Posterior vena cava (tissue), 2 donors: ENCODE measurements around the gene COASY. TPM values are rescaled to one million over a fixed set of nuclear protein-coding genes. Genes with fewer than 3 reads are reported as not detected.

ENCODE experiments used
- DNase-seq: peaks from one replicate; pipeline ENCODE4 v3.0.0-alpha.2; 2020; ENCODE audit warnings: low spot score
- intact Hi-C, 2 donors: fragments of 100-400 bp; cut with DNase I; formaldehyde crosslinking; loops; one replicate each; pipeline versions ENCODE4 v1.14.1 to v1.14.2; 2022 to 2023
- microRNA-seq, 2 donors: library from miRNA; unstranded; fragments of <30 nt; microRNA quantifications; one replicate each; pipeline ENCODE4 v1.2.0, GENCODE V29; 2020 to 2021; ENCODE audit warnings: borderline microRNAs expressed in 2 of 2
- total RNA-seq, 2 donors: library from RNA; stranded (reverse); fragmentation: NEBNext Ultra II Directional; extraction: Animal tissue kit (Norgen Biotek cat#: 25700); gene quantifications; one replicate each; pipeline ENCODE4 v1.2.1, GENCODE V29; 2021
- donor health status: DM: yes; HTN: yes; CAD: no.
- donor health status: DM: yes; HTN: yes; CAD: no.

Gene COASY
- total RNA-seq, 2 donors from 2014 or later, result 34.0 TPM

- DNase-seq, result no peak
- intact Hi-C loops, result no loop called here
These were observed 28.9 kb downstream of the COASY start for GRCh38 chr17:42590886-42591285.

DNA sequence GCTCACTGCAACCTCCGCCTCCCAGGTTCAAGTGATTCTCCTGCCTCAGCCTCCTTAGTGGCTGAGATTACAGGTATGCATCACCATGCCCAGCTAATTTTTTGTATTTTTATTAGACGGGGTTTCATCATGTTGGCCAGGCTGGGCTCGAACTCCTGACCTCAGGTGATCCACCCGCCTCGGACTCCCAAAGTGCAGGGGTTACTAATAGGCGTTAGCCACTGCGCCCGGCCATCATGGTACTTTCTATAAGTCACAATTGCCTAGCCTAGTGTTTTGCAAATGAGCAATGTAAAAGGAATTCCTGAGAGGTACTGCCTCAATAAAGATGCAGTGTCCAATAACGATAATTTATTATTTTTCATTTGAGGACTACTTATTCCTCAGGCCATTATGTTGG is 29.5 kb downstream of the COASY start:
- intact Hi-C loops, result no loop called here
- peak; percentile 69 for DNase-seq

GRCh38 chr17:42596386-42596785 is 34.4 kb downstream of the COASY start:
- intact Hi-C loops, result no loop called here

DNA sequence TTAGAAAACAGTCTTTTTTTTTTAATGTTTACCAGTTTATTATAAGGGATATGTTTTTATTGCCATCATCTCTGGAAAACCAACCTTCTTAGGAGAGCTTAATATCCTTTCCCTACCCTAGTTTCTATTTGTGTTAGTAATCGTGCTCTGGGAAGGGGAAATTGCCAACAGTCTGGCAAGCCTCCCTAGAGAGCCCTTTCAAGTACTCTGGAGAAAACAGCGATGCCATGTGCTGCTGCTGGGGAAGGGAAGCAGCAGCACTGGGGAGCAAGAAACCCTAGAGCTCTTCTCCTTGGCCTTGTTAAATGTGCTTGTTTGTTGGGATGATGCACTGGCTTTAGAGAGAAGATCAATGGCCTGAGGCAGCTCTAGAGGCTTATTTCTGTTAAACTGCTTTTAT is 37.0 kb downstream of the COASY start:
- intact Hi-C loops, result no loop called here
- peak; percentile 3 for DNase-seq

More at GRCh38 chr17:42596386-42596785, 34.4 kb downstream of the COASY start:
- no peak for DNase-seq

DNA sequence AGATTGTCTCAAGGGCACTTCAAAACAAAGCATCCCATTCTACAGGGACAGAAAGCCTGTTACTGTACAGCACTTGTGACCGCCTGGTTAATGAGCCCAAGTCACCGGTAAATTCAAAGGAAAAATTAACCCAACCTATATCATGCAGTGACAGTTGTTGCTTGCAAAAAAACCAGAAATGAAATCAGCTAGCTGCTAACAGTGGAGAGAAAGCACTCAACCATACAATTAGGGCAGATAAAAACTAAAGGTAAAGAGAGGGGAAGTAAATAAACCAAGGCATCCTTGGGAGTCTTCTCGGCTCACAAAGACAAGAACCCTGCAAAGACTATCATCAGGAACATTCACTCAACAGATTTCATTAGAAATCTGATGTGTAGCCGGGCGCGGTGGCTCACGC is 41.4 kb downstream of the COASY start:
- no peak for DNase-seq
- intact Hi-C loops, result no loop called here

- intact Hi-C loops, result no loop called here
- no peak for DNase-seq
These were observed 45.8 kb downstream of the COASY start for GRCh38 chr17:42607769-42608168.

- no peak for DNase-seq
- intact Hi-C loops, result no loop called here
These were observed 46.6 kb downstream of the COASY start for GRCh38 chr17:42608305-42609181.

GRCh38 chr17:42609182-42609813 is 47.4 kb downstream of the COASY start, which contains the start of the genes RETREG3 and TUBG1:
Gene RETREG3, minus strand, starts transcription at chr17:42609374. Its CDS starts 50 bp downstream, at chr17:42609324.
Gene TUBG1, plus strand, starts transcription at chr17:42609683. Its CDS starts 55 bp downstream, at chr17:42609738.
- peak; percentile 100 for DNase-seq
- intact Hi-C loops, result no loop called here

DNA sequence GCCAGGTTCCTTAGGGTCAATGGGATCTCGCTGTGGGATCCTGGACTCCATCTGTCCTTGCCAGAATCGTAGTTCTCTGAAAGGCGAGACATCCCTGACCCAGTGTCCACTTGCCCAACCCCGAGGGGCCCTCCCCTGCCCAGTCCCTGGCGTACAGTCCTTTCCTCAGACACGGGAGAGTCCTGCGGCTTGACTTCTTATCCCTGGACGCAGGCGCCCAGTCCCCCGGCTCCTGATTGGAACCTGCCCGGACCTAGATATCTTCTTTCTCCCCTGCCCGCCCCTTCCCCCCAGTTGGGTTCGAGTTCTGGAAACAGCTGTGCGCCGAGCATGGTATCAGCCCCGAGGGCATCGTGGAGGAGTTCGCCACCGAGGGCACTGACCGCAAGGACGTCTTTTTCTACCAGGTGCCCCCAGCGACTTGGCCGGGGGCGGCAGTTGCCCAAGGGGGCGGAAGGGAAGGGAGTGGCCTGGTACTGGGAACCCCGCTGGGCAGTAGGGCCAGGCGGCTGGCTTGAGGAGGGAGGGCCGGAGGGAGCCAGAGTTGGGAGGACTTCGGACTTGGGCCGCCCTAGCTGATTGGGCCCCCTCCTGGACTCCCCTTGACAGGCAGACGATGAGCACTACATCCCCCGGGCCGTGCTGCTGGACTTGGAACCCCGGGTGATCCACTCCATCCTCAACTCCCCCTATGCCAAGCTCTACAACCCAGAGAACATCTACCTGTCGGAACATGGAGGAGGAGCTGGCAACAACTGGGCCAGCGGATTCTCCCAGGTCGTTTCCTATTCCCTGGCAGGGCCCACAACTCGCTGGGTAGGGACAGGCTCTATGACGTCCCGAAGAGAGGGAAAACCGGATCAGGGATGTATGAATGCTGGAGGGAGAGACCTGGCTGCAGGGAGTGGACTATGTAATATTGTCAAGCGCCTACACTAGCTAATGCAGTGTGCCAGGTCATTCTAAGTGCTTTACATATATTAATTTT is 48.2 kb downstream of the COASY start:
- intact Hi-C loops, result loop anchor here (5.0 to 10.0 kb wide), 2 partner anchors 52 to 65 kb away; partner anchors contain the start of gene PLEKHH3 (in 1 of the 2)
- peak; percentile 83 for DNase-seq

DNA sequence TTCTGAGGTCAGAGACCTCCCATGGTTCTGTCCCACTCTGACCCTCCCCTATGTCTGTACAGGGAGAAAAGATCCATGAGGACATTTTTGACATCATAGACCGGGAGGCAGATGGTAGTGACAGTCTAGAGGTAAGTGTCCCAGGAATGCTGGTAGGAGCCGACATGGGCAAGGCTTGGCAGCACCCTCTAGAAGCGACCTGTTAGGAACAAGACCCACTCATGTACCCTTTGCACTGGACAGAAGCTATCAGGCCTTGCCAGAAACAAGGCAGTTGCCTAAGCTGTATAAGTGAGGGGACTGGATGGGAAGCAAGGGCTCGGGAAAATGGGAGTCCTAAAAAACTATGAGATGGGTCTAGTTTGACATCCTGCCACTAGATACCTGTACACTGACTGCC is 50.1 kb downstream of the COASY start:
- intact Hi-C loops, result loop anchor here (1.0 to 10.0 kb wide), 3 partner anchors 27 to 63 kb away; partner anchors contain the start of gene PLEKHH3 (in 1 of the 2)

DNA sequence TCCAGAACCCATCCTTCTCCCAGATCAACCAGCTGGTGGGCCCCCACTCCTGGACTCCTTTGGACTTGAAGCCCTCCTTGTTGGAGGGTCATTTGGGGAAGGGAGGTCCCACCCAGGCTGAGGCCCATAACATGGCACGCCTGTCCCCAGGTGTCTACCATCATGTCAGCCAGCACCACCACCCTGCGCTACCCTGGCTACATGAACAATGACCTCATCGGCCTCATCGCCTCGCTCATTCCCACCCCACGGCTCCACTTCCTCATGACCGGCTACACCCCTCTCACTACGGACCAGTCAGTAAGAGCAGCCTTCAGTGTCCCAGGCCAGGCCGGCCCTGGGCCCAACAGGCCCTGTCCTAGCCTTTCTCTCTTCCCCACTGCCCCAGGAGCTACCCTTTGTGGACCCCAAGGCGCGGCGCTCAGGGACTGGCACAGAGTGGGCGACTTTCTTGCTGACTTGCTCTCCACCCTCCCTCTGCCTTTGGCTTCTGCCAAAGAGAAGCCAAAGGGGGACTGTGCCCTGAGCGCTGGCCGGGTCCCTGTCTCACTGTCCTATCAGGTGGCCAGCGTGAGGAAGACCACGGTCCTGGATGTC is 51.8 kb downstream of the COASY start:
- DNase-seq, result peak; percentile 72
- intact Hi-C loops, result loop anchor here (5.0 to 10.0 kb wide), 2 partner anchors 49 to 61 kb away; partner anchors contain the start of gene PLEKHH3 (in 1 of the 2)

More for the DNA sequence above, 50.1 kb downstream of the COASY start:
- DNase-seq, result no peak

Small RNAs within 50 kb of the gene (microRNA-seq; reads per million reads assigned to microRNA genes)
- 4.2 reads per million in 2 donors for gene MIR5010

Other genes with a start within 250 kb of the COASY start
- 100 to 1,000 TPM; 230 to 241 TPM for gene STAT3, start 173.7 kb upstream of the COASY start, total RNA-seq
- gene CAVIN1, start 138.9 kb upstream of the COASY start, total RNA-seq, result 100 to 1,000 TPM; 733 to 737 TPM
- 10 to 100 TPM; 69.6 to 70.1 TPM for gene ATP6V0A1, start 103.3 kb upstream of the COASY start, total RNA-seq
- gene NAGLU, start 25.9 kb upstream of the COASY start, total RNA-seq, result 10 to 100 TPM; 27.1 to 36.0 TPM
- 1 to 10 TPM in 1 of 2 donors, under 1 TPM in 1; 0.67 to 1.2 TPM for gene HSD17B1, start 9.2 kb upstream of the COASY start, total RNA-seq
- 10 to 100 TPM; 27.5 to 28.5 TPM for gene MLX, start 5.0 kb downstream of the COASY start, total RNA-seq
- gene PSMC3IP, start 15.6 kb downstream of the COASY start, total RNA-seq, result 1 to 10 TPM; 4.1 to 4.7 TPM
- 10 to 100 TPM; 34.6 to 42.0 TPM for gene RETREG3, start 47.2 kb downstream of the COASY start, total RNA-seq
- gene TUBG1, start 47.5 kb downstream of the COASY start, total RNA-seq, result 10 to 100 TPM; 32.9 to 39.9 TPM
- 10 to 100 TPM; 17.9 to 19.8 TPM for gene TUBG2, start 97.1 kb downstream of the COASY start, total RNA-seq
- 10 to 100 TPM; 22.2 to 24.8 TPM for gene PLEKHH3, start 114.8 kb downstream of the COASY start, total RNA-seq
- gene CCR10, start 119.7 kb downstream of the COASY start, total RNA-seq, result 1 to 10 TPM; 1.7 to 2.5 TPM
- 10 to 100 TPM; 11.0 to 24.8 TPM for gene CNTNAP1, start 120.4 kb downstream of the COASY start, total RNA-seq
- 10 to 100 TPM; 50.2 to 53.5 TPM for gene EZH1, start 182.9 kb downstream of the COASY start, total RNA-seq
- gene RAMP2, start 199.1 kb downstream of the COASY start, total RNA-seq, result 10 to 100 TPM; 46.3 to 56.8 TPM
- 10 to 100 TPM; 25.9 to 35.1 TPM for gene VPS25, start 211.3 kb downstream of the COASY start, total RNA-seq
- under 1 TPM in 1 of 2 donors, not detected in 1; 0.05 TPM for gene WNK4, start 218.5 kb downstream of the COASY start, total RNA-seq
- gene COA3, start 236.6 kb downstream of the COASY start, total RNA-seq, result 10 to 100 TPM; 37.5 to 41.1 TPM
- gene CNTD1, start 236.7 kb downstream of the COASY start, total RNA-seq, result under 1 TPM in 1 of 2 donors, not detected in 1; 0.95 TPM